GM12878 (cell line): ENCODE data around the gene TREML2. TPM values are rescaled to one million over a fixed set of nuclear protein-coding genes. Genes with fewer than 3 reads are reported as not detected.

Source experiments
- ATAC-seq: fragments of 200-7000 bp; cut with Tn5 transposase; 3 replicates; pipeline ENCODE4 v1.9.1; 2020; ENCODE audit warnings: mild to moderate bottlenecking, moderate library complexity
- BruUV-seq: library from RNA; stranded (reverse); fragments of 400-500 nt; replicated peaks from 2 replicates; lab custom pipeline; 2021; lab: Mats Ljungman, UMichigan
- CTCF ChIA-PET: fragments of 300-600 bp; sonication (Branson Sonifier 250); formaldehyde crosslinking; extraction: SDS; loops from one replicate; lab custom pipeline; 2021; ENCODE audit warnings: inconsistent platforms; lab: Yijun Ruan, JAX
- POLR2A ChIA-PET: fragments of 350-600 bp; formaldehyde crosslinking; extraction: SDS; loops from one replicate; lab custom pipeline; 2021; ENCODE audit warnings: inconsistent platforms; lab: Charles Lee
- RAD21 ChIA-PET: fragments of 300-600 bp; sonication (Branson Sonifier 250); formaldehyde crosslinking; loops from one replicate; lab custom pipeline; 2023; ENCODE audit warnings: antibody characterized with exemption; ENCODE audit not compliant: unreplicated experiment; lab: Charles Lee
- SMC1A ChIA-PET: fragments of 300-600 bp; sonication (Branson Sonifier 250); formaldehyde crosslinking; loops from one replicate; lab custom pipeline; 2023; ENCODE audit not compliant: unreplicated experiment, uncharacterized antibody; lab: Charles Lee
- DNase-seq: peaks from one replicate; pipeline ENCODE4 v3.0.0-alpha.2; 2011; ENCODE audit warnings: low read depth, low spot score
- FAIRE-seq: peaks from 3 replicates; lab custom pipeline; 2011; peaks lifted over from hg19 to GRCh38; lab: Jason Lieb, UNC
- H2AFZ ChIP-seq: 2 replicates; pipeline ENCODE4 v1.6.0; 2011; ENCODE audit warnings: low read depth, low read length, control low read depth; ENCODE audit not compliant: control insufficient read depth
- H3K27ac ChIP-seq: 2 replicates; pipeline ENCODE4 v1.5.1; 2011; ENCODE audit warnings: control low read depth; ENCODE audit not compliant: control insufficient read depth, insufficient read depth
- H3K27me3 ChIP-seq, 2 experiments: replicated peaks in 1 of 2; 2 replicates each; pipeline versions ENCODE4 v1.6.0 to v1.6.1; 2011; ENCODE audit warnings: low read length in 1 of 2; ENCODE audit not compliant: control insufficient read depth in 2 of 2, insufficient read depth in 2 of 2
- H3K36me3 ChIP-seq, 2 experiments: 2 replicates each; pipeline ENCODE4 v1.5.1; 2011; ENCODE audit warnings: low read length in 1 of 2; ENCODE audit not compliant: control insufficient read depth in 2 of 2, insufficient read depth in 2 of 2
- H3K4me1 ChIP-seq: 2 replicates; pipeline ENCODE4 v1.6.1; 2011; ENCODE audit warnings: mild to moderate bottlenecking, low read length, moderate library complexity, mixed read lengths; ENCODE audit not compliant: control insufficient read depth, insufficient read depth
- H3K4me2 ChIP-seq: 2 replicates; pipeline ENCODE4 v1.6.0; 2011; ENCODE audit warnings: control low read depth; ENCODE audit not compliant: control insufficient read depth, insufficient read depth
- H3K4me3 ChIP-seq: fragments of 200-600 bp; sonication (generic); 2 replicates; pipeline ENCODE4 v1.5.1; 2016
- H3K79me2 ChIP-seq: 2 replicates; pipeline ENCODE4 v1.6.0; 2011; ENCODE audit warnings: low read length; ENCODE audit not compliant: control insufficient read depth, insufficient read depth
- H3K9ac ChIP-seq: 2 replicates; pipeline ENCODE4 v1.8.0; 2011; ENCODE audit warnings: low read length, control low read depth, mixed read lengths; ENCODE audit not compliant: control insufficient read depth, insufficient read depth
- H3K9me3 ChIP-seq: replicated peaks from 3 replicates; pipeline ENCODE4 v1.5.1; 2011; ENCODE audit warnings: mild to moderate bottlenecking, low read length; ENCODE audit not compliant: control insufficient read depth, insufficient read depth
- H4K20me1 ChIP-seq: 2 replicates; pipeline ENCODE4 v1.6.0; 2011; ENCODE audit not compliant: control insufficient read depth, insufficient read depth
- BCL11A ChIP-seq: IDR thresholded peaks from 2 replicates; pipeline ENCODE4 v1.6.1; 2011; ENCODE audit warnings: low read depth, low read length
- CBFB ChIP-seq: IDR thresholded peaks from 2 replicates; pipeline ENCODE4 v1.6.1; 2016; ENCODE audit warnings: antibody characterized with exemption, low read depth
- EP300 ChIP-seq, 2 experiments: fragments of 150-350 bp in 1 of 2; IDR thresholded peaks; 2 replicates each; pipeline ENCODE4 v1.6.1; 2011 to 2012; ENCODE audit warnings: low read depth in 2 of 2, low read length in 2 of 2, borderline replicate concordance in 1 of 2, improper control_type of control experiment in 1 of 2, inconsistent platforms in 1 of 2; ENCODE audit not compliant: control insufficient read depth in 1 of 2
- HDAC2 ChIP-seq: fragments of 200-600 bp; sonication (generic); IDR thresholded peaks from 2 replicates; pipeline ENCODE4 v1.6.1; 2017
- JUNB ChIP-seq: IDR thresholded peaks from 2 replicates; pipeline ENCODE4 v1.6.1; 2016; ENCODE audit warnings: antibody characterized with exemption, mild to moderate bottlenecking
- MLLT1 ChIP-seq: fragments of 450-650 bp; IDR thresholded peaks from 2 replicates; pipeline ENCODE4 v1.6.1; 2016; ENCODE audit warnings: mild to moderate bottlenecking
- NFYA ChIP-seq: IDR thresholded peaks from 2 replicates; pipeline ENCODE4 v1.6.1; 2011; ENCODE audit warnings: low read depth, mild to moderate bottlenecking, low read length, improper control_type of control experiment, borderline replicate concordance
- POLR2A ChIP-seq: IDR thresholded peaks from 2 replicates; pipeline ENCODE4 v1.6.1; 2011; ENCODE audit warnings: low read depth, mild to moderate bottlenecking, low read length
- POU2F2 ChIP-seq: IDR thresholded peaks from 3 replicates; pipeline ENCODE4 v1.6.1; 2011; ENCODE audit warnings: low read depth, mild to moderate bottlenecking, low read length, borderline replicate concordance
- RFX5 ChIP-seq: IDR thresholded peaks from 2 replicates; pipeline ENCODE4 v1.6.1; 2011; ENCODE audit warnings: low read depth, low read length, improper control_type of control experiment
- SRF ChIP-seq, 2 experiments: IDR thresholded peaks; 2 replicates each; pipeline ENCODE4 v1.6.1; 2011; ENCODE audit warnings: low read depth in 2 of 2, low read length in 2 of 2, mild to moderate bottlenecking in 1 of 2, moderate library complexity in 1 of 2
- YBX1 ChIP-seq: fragments of 450-650 bp; IDR thresholded peaks from 2 replicates; pipeline ENCODE4 v1.6.1; 2016; ENCODE audit warnings: antibody characterized with exemption
- ZNF217 ChIP-seq: fragments of 450-650 bp; IDR thresholded peaks from 2 replicates; pipeline ENCODE4 v1.6.1; 2017; ENCODE audit warnings: antibody characterized with exemption, mild to moderate bottlenecking
- ZNF687 ChIP-seq: fragments of 450-650 bp; IDR thresholded peaks from 2 replicates; pipeline ENCODE4 v1.6.1; 2017; ENCODE audit warnings: mild to moderate bottlenecking, moderate library complexity
- WGBS: methylation state at CpG from one replicate; pipeline ENCODE4 v1.1.6; 2016; ENCODE audit warnings: low lambda C conversion rate; ENCODE audit not compliant: insufficient replicate concordance, insufficient coverage; ENCODE audit errors: missing lambda C conversion rate; 5-methylcytosine and 5-hydroxymethylcytosine counted together
- in situ Hi-C: fragments of 300-500 bp; cut with MboI; formaldehyde crosslinking; loops from 9 replicates; pipeline ENCODE4 v1.14.3; 2018; ENCODE audit warnings: mixed read lengths
- intact Hi-C: fragments of 100-400 bp; cut with micrococcal nuclease; formaldehyde crosslinking; loops from one replicate; pipeline ENCODE4 v1.14.2; 2022; ENCODE audit not compliant: unreplicated experiment
- polyA plus RNA-seq, 11 experiments: library from polyadenylated mRNA; depleted of rRNA in 4 of 11; unstranded in 6 of 11; stranded (reverse) in 5 of 11; fragments of >200 nt; fragmentation: Nextera tagmentation in 4 of 11; fragmentation: Illumina TruSeq in 1 of 11; extraction: Ambion mirVana in 4 of 11; extraction: Trizol in 1 of 11; gene quantifications; 1 replicate in 1 of 11; 2 replicates in 10 of 11; pipeline versions ENCODE4 v1.2.1 to v1.2.3, GENCODE V29; 2011 to 2016; ENCODE audit warnings: inconsistent platforms in 2 of 11, missing spikeins in 2 of 11, low read depth in 1 of 11
- total RNA-seq, 4 experiments: library from RNA; depleted of rRNA in 3 of 4; stranded (reverse); fragments of >200 nt in 3 of 4; fragmentation: Illumina TruSeq in 1 of 4; extraction: Trizol in 1 of 4; gene quantifications; 2 replicates each; pipeline versions ENCODE4 v1.2.1 to v1.2.3, GENCODE V29; 2013 to 2021

Gene TREML2
- total and polyA plus RNA-seq, 10 of the 15 experiments (the other 5 are each of a cell fraction or from before 2014, with no cell fraction given): 0.49 to 9.1 (median 7.3) TPM

GRCh38 chr6:41214559-41215238 lies 13.8 kb upstream of the TREML2 start:
- in situ Hi-C loops: no loop called here
- Histone ChIP-seq H2AFZ (no peak overlapping the region), H3K36me3 (no peaks in the 10 kb centered on the region), H3K4me1 (no peaks in the 10 kb centered on the region; the same call in 1 of the 2 replicates), H3K27me3 (no peaks in the 10 kb centered on the region), H3K79me2 (no peaks in the 10 kb centered on the region), H3K4me3 (no peak overlapping the region), H4K20me1 (no peaks in the 10 kb centered on the region), H3K9me3 (peaks cover 5% of the 10 kb centered on the region; the same call in 2 of the 3 replicates), H3K27ac (no peak overlapping the region), H3K9ac (no peak overlapping the region), H3K4me2 (no peak overlapping the region)
- ATAC-seq (no peak), DNase-seq (no peak), FAIRE-seq (no peak)
- ChIA-PET CTCF (no interaction called here), SMC1A (no interaction called here), POLR2A (no interaction called here), RAD21 (no interaction called here)
- no peak for TF ChIP-seq RFX5
- TF ChIP-seq ZNF687: no peak
- TF ChIP-seq SRF (IDR thresholded peaks at IDR 0.05; ENCODE audit: low read depth in 2 of 2, low read length in 2 of 2): no peak
- no peak for TF ChIP-seq JUNB
- TF ChIP-seq POLR2A: no peak
- no peak for TF ChIP-seq HDAC2
- no peak for TF ChIP-seq MLLT1
- no peak for TF ChIP-seq YBX1
- TF ChIP-seq ZNF217: no peak
- TF ChIP-seq CBFB: no peak
- TF ChIP-seq NFYA: no peak
- TF ChIP-seq BCL11A: no peak
- no peak for TF ChIP-seq POU2F2
- TF ChIP-seq EP300 (IDR thresholded peaks at IDR 0.05; ENCODE audit: borderline replicate concordance in 1 of 2, control insufficient read depth in 1 of 2, low read depth in 2 of 2, low read length in 2 of 2): no peak
- intact Hi-C loops: no loop called here
- BruUV-seq: no TSS peak
- 34% methylated on average over 9 of the region's 9 CpGs for WGBS
